Measurements from ENCODE around the gene TNIP2. TPM values are rescaled to one million over a fixed set of nuclear protein-coding genes. Genes with fewer than 3 reads are reported as not detected.

The TNIP2 gene
- total and polyA plus RNA-seq, 2 of the 13 experiments (the other 11 are each of a cell fraction or from before 2014, with no cell fraction given), result 25.6 to 38.0 TPM

GRCh38 chr4:2767046-2767704 is 11.0 kb upstream of the TNIP2 start (continued):
- TF ChIP-seq ZNF503 (CRISPR knock-in tag; IDR thresholded peaks at IDR 0.05) (no peak), TBL1XR1 (IDR thresholded peaks at IDR 0.05; ENCODE audit: borderline replicate concordance, low read length, partially characterized antibody) (no peak), BRF2 (CRISPR knock-in tag; IDR thresholded peaks at IDR 0.05) (no peak)

GRCh38 chr4:2765832-2766526 is 9.8 kb upstream of the TNIP2 start:
- H3K4me3 ChIP-seq (replicated peaks in 1 of 3; ENCODE audit: insufficient read depth in 1 of 3, low read depth in 2 of 3, low read length in 3 of 3), result no peak overlapping the region
- TF ChIP-seq SPEN (CRISPR knock-in tag; IDR thresholded peaks at IDR 0.05; ENCODE audit: low read depth) (no peak), HNF1B (CRISPR knock-in tag; IDR thresholded peaks at IDR 0.05) (no peak)
- H3K27me3 ChIP-seq (ENCODE audit: control insufficient read depth in 1 of 2, insufficient read depth in 2 of 2, low read length in 2 of 2), result no peaks in the 10 kb centered on the region
- CTCF ChIA-PET (ENCODE audit: low intra/inter-chr PET ratio, low total read pairs), result no interaction called here
- H2AFZ ChIP-seq (ENCODE audit: low read length), result no peak overlapping the region
- no peaks in the 10 kb centered on the region for H3K9me3 ChIP-seq (ENCODE audit: low read length)
- H3K4me1 ChIP-seq (ENCODE audit: insufficient read depth, low read length), result peaks cover 60% of the 10 kb centered on the region
- DNase-seq (ENCODE audit: low spot score) (no peak), FAIRE-seq (no peak), ATAC-seq (no peak)
- no peaks in the 10 kb centered on the region for H3K36me3 ChIP-seq (replicated peaks in 1 of 2; ENCODE audit: control insufficient read depth in 1 of 2, insufficient read depth in 2 of 2, low read length in 2 of 2)
- no peaks in the 10 kb centered on the region for H4K20me1 ChIP-seq (ENCODE audit: insufficient read depth, low read length)
- in situ Hi-C loops (cut with HindIII; ENCODE audit: extremely low pct_ligation_motif_present, low pct_unique_long_range_greater_than_20kb) (no loop called here), intact Hi-C loops (cut with micrococcal nuclease; ENCODE audit: unreplicated experiment) (no loop called here)
- 57% methylated on average over 12 of the region's 12 CpGs for WGBS (ENCODE audit: low lambda C conversion rate)
- H3K79me2 ChIP-seq (ENCODE audit: insufficient read depth, low read length), result no peaks in the 10 kb centered on the region
- POLR2A ChIA-PET, result no interaction called here
- H3K4me2 ChIP-seq (ENCODE audit: low read depth, low read length), result no peak overlapping the region
- H3K27ac ChIP-seq (ENCODE audit: extremely low read length, insufficient read depth, low read length), result no peak overlapping the region
- no peak overlapping the region for H3K9ac ChIP-seq (ENCODE audit: insufficient read depth, low read depth, low read length)
- no TSS peak for BruUV-seq (replicated peaks)
